Astrocyte (in vitro differentiated cells and primary cell): ENCODE data around the gene MCF2L.

Experiments used
- CTCF ChIP-seq: IDR thresholded peaks from 2 replicates; pipeline ENCODE4 v1.5.1; 2011; ENCODE audit warnings: low read depth, mild to moderate bottlenecking, inconsistent platforms, low read length, moderate library complexity; ENCODE audit not compliant: insufficient read depth
- EZH2 ChIP-seq: IDR thresholded peaks from 2 replicates; pipeline ENCODE4 v1.6.1; 2012; ENCODE audit warnings: mild to moderate bottlenecking, low read length, inconsistent platforms; ENCODE audit not compliant: insufficient read depth

GRCh38 chr13:113090415-113090770, 121.4 kb downstream of the MCF2L start:
- TF ChIP-seq CTCF (no peak), EZH2 (no peak)
